Spleen (tissue), 7 donors: Measurements from ENCODE around the gene TPM1.

Experiments used
- POLR2A ChIP-seq, 3 donors: fragments of 450-650 bp; IDR thresholded peaks; one replicate each; pipeline ENCODE4 v1.5.1; 2017; ENCODE audit warnings: antibody characterized with exemption in 3 of 3, mild to moderate bottlenecking in 1 of 3
- TF ChIP-seq, protein P1 (sequence below), 11 experiments: fragments of 200-600 bp in 7 of 11; fragments of 450-650 bp in 4 of 11; sonication (generic) in 4 of 11; IDR thresholded peaks in 8 of 11; conservative IDR thresholded peaks in 3 of 11; 1 replicate in 7 of 11; 2 replicates in 4 of 11; pipeline versions ENCODE4 v1.4.0 to v1.8.0; 2016 to 2021; ENCODE audit warnings: antibody characterized with exemption in 11 of 11, inconsistent platforms in 4 of 11, mild to moderate bottlenecking in 1 of 11
- donor health status: DM: no; HTN: no; CAD: no; lungs with moderate emphysema.
- donor health status: DM: no; HTN: no; CAD: no.
- donor health status: DM: no; HTN: no; CAD: no.

DNA sequence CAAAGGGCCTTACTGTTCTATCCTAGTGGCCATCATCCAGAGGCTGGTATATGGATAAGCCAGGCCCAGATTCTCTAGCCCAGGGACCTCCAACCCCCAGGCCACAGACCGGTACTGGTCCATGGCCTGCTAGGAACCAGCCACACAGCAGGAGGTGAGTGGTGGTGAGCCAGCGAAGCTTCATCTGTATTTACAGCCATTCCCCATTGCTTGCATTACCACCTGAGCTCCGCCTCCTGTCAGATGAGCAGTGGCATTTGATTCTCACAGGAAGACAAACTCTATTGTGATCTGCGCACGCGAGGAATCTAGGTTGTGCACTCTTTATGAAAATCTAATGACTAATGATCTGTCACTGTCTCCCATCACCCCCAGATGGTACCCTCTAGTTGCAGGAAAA is 30.1 kb upstream of the TPM1 start:
- TF ChIP-seq, protein P1, sequence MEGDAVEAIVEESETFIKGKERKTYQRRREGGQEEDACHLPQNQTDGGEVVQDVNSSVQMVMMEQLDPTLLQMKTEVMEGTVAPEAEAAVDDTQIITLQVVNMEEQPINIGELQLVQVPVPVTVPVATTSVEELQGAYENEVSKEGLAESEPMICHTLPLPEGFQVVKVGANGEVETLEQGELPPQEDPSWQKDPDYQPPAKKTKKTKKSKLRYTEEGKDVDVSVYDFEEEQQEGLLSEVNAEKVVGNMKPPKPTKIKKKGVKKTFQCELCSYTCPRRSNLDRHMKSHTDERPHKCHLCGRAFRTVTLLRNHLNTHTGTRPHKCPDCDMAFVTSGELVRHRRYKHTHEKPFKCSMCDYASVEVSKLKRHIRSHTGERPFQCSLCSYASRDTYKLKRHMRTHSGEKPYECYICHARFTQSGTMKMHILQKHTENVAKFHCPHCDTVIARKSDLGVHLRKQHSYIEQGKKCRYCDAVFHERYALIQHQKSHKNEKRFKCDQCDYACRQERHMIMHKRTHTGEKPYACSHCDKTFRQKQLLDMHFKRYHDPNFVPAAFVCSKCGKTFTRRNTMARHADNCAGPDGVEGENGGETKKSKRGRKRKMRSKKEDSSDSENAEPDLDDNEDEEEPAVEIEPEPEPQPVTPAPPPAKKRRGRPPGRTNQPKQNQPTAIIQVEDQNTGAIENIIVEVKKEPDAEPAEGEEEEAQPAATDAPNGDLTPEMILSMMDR (IDR thresholded peaks at IDR 0.05 in 8 of 11, conservative IDR thresholded peaks at IDR 0.05 in 3 of 11), result no peak
- TF ChIP-seq POLR2A (IDR thresholded peaks at IDR 0.05), result no peak
